ENCODE results near the gene ATM.

DNA sequence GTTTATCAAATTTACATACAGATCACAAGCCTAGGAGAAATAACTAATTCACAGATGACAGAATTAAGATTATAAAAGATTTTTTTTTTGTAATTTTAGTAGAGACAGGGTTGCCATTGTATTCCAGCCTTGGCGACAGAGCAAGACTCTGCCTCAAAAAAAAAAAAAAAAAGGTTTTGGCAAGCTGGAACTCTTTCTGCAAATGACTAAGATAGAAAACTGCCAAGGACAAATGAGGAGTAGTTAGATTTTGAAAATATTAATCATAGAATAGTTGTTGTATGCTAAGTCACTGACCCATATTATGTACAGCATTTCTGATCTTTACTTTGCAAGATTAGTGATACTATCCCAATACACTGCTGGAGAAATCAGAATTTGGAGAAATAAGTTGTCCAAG, 145.3 kb downstream of the ATM start:
- TF ChIP-seq, protein P1, sequence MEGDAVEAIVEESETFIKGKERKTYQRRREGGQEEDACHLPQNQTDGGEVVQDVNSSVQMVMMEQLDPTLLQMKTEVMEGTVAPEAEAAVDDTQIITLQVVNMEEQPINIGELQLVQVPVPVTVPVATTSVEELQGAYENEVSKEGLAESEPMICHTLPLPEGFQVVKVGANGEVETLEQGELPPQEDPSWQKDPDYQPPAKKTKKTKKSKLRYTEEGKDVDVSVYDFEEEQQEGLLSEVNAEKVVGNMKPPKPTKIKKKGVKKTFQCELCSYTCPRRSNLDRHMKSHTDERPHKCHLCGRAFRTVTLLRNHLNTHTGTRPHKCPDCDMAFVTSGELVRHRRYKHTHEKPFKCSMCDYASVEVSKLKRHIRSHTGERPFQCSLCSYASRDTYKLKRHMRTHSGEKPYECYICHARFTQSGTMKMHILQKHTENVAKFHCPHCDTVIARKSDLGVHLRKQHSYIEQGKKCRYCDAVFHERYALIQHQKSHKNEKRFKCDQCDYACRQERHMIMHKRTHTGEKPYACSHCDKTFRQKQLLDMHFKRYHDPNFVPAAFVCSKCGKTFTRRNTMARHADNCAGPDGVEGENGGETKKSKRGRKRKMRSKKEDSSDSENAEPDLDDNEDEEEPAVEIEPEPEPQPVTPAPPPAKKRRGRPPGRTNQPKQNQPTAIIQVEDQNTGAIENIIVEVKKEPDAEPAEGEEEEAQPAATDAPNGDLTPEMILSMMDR (IDR thresholded peaks at IDR 0.05; ENCODE audit: insufficient read depth, low read length, poor library complexity, severe bottlenecking) = no peak
- TF ChIP-seq EZH2phosphoT487 (conservative IDR thresholded peaks at IDR 0.05; ENCODE audit: low read length) = no peak

Data from SU-DHL-6 (cell line).